HG03025 (cell line): ENCODE data around the gene ANKRD2.
A peak's percentile ranks its signal among the peaks of the same experiment; 100 is the strongest.

ENCODE experiments used
- ATAC-seq: cut with Tn5 transposase; IDR thresholded peaks from one replicate; pipeline ENCODE4 v1.9.1; 2021; ENCODE audit warnings: mild to moderate bottlenecking, moderate library complexity; ENCODE audit not compliant: unreplicated experiment, low FRiP score

Gene ANKRD2

GRCh38 chr10:97632949-97633884 is 60.6 kb downstream of the ANKRD2 start, which contains the start of gene MORN4:
Gene MORN4 (minus strand): TSS chr10:97633500. CDS start chr10:97619653, 13,847 bp downstream.
- ATAC-seq = peak; percentile 98
